Measurements from ENCODE around the gene PDE9A.

- TF ChIP-seq CTCF (IDR thresholded peaks at IDR 0.05; ENCODE audit: low read length) (no peak), EZH2 (optimal IDR thresholded peaks at IDR 0.05; ENCODE audit: low read depth, low read length) (no peak)
Observed at GRCh38 chr21:42623694-42624093, 29.7 kb upstream of the PDE9A start.
